ENCODE results near the gene LTBP3. TPM values are rescaled to one million over a fixed set of nuclear protein-coding genes. Genes with fewer than 3 reads are reported as not detected.
"Not testable (repeated sequence)": the region's sequence is repeated elsewhere in the genome, so short reads cannot be mapped to it uniquely, and the experiment has no call there.

Gene LTBP3
- total and polyA plus RNA-seq, 2 of the 4 experiments (the other 2 are of a cell fraction) = 6.6 to 145 TPM

GRCh38 chr11:65512311-65512710 lies 45.8 kb downstream of the LTBP3 start:
- DNase-seq; H4K20me1 ChIP-seq (ENCODE audit: insufficient read depth, low read length); H4K8ac ChIP-seq (ENCODE audit: low read depth in 2 of 2, low read length in 2 of 2); H4K5ac ChIP-seq (ENCODE audit: low read depth, low read length); H2BK15ac ChIP-seq (ENCODE audit: low read depth, low read length); H3K27ac ChIP-seq (ENCODE audit: insufficient read depth, low read length); H3K4me1 ChIP-seq (ENCODE audit: control insufficient read depth, insufficient read depth, low read length); H3K18ac ChIP-seq (ENCODE audit: low read depth, low read length); H2AK9ac ChIP-seq (replicated peaks; ENCODE audit: low read depth, low read length, poor library complexity); H3K14ac ChIP-seq (replicated peaks; ENCODE audit: low read depth, low read length); H3K4ac ChIP-seq (ENCODE audit: low read depth, low read length); H3K9me3 ChIP-seq (ENCODE audit: control insufficient read depth, insufficient read depth, low read length); H2BK120ac ChIP-seq (ENCODE audit: low read depth, low read length); H2AFZ ChIP-seq (replicated peaks; ENCODE audit: low read length, poor library complexity); ATAC-seq (ENCODE audit: low read depth); H3K23ac ChIP-seq (ENCODE audit: low read depth, low read length); H4K91ac ChIP-seq (ENCODE audit: insufficient read depth, low read depth, low read length); H3K36me3 ChIP-seq (ENCODE audit: control insufficient read depth, insufficient read depth, low read length); H3K4me2 ChIP-seq (ENCODE audit: low read depth, low read length); POLR2A ChIA-PET (ENCODE audit: unreplicated experiment); H3K9ac ChIP-seq (ENCODE audit: low read depth, low read length); H3K4me3 ChIP-seq (ENCODE audit: insufficient read depth, low read depth, low read length); H2AK5ac ChIP-seq (ENCODE audit: low read depth, low read length); dilution Hi-C loops (cut with HindIII; ENCODE audit: low sequenced_read_pairs, unreplicated experiment); H3K79me1 ChIP-seq (ENCODE audit: low read depth in 1 of 2, low read length in 2 of 2); BruUV-seq (replicated peaks); H2BK20ac ChIP-seq (ENCODE audit: low read depth, low read length); H3K56ac ChIP-seq (ENCODE audit: extremely low read depth, insufficient read depth, low read length); H3K27me3 ChIP-seq (ENCODE audit: control insufficient read depth, insufficient read depth, low read length); H2BK5ac ChIP-seq (ENCODE audit: low read depth, low read length, poor library complexity, severe bottlenecking); H3K9me1 ChIP-seq (ENCODE audit: insufficient read depth, low read length): not testable (repeated sequence)
- WGBS, 2 experiments (ENCODE audit: extremely low coverage in 2 of 2, insufficient read length in 1 of 2) = 93% methylated on average over 2 of the region's 3 CpGs; no CpG with 5 or more reads in 1 of the 2 experiments
- in situ Hi-C loops (cut with MboI; ENCODE audit: low sequenced_read_pairs) (loop anchor here (5.0 kb wide), 2 partner anchors 100 to 145 kb away; no protein-coding TSS in a partner anchor), intact Hi-C loops (cut with micrococcal nuclease) (loop anchor here (5.0 kb wide), 1 partner anchor 80 kb away; no protein-coding TSS in a partner anchor)
- CTCF ChIA-PET = interaction anchor here (0.7 kb wide), 2 partner anchors 40 to 114 kb away, joined by 3 to 4 read pairs; no protein-coding TSS in a partner anchor

All from IMR-90 (cell line).